ENCODE measurements around the gene CELSR1. TPM values are rescaled to one million over a fixed set of nuclear protein-coding genes. Genes with fewer than 3 reads are reported as not detected.
A peak's percentile ranks its signal among the peaks of the same experiment; 100 is the strongest.

CELSR1 gene
- total RNA-seq, 1 donor from 2014 or later: 8.9 TPM

DNA sequence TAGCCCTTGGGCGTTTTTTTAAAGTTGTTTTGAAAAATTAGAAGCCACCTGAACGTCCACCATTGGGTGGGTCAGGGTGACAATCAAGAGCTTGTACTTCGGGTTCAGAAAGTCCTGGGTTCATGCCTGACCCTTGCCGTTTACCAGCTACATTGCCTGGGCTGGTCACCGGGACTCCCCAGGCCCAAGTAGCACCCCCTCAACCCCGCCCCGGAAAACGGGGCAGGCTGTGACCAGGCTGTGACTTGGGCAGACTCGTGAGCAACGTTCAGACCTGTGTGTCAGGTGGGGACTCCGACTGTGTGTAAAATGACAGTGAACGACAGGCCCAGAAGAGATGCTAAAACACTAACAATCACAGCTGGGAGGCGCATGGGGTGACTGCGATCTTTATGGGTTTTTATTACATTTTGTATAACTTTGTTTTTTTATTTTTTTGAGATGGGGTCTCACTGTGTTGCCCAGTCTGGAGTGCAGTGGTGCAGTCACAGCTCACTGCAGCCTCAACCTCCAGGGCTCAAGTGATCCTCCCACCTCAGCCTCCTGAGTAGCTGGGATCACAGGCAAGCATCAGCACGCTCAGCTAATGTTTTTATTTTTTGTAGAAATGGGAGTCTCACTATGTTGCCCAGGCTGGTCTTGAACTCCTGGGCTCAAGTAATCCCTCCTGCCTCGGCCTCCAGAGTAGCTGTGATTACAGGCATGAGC is 145.1 kb downstream of the CELSR1 start:
- no peaks in the 10 kb centered on the region for H3K9me3 ChIP-seq (replicated peaks)
- peaks cover 9% of the 10 kb centered on the region for H3K4me1 ChIP-seq
- no peaks in the 10 kb centered on the region for H3K36me3 ChIP-seq
- intact Hi-C loops (cut with micrococcal nuclease): no loop called here
- H3K27me3 ChIP-seq (ENCODE audit: low read depth): no peaks in the 10 kb centered on the region
- H3K27ac ChIP-seq (replicated peaks): no peak overlapping the region
- no peak for TF ChIP-seq CTCF (IDR thresholded peaks at IDR 0.05; ENCODE audit: borderline replicate concordance)
- no peak overlapping the region for H3K4me3 ChIP-seq
- no peak for DNase-seq

- Histone ChIP-seq H3K27ac (replicated peaks) (no peak overlapping the region), H3K9me3 (replicated peaks) (no peaks in the 10 kb centered on the region), H3K27me3 (ENCODE audit: low read depth) (no peaks in the 10 kb centered on the region), H3K4me1 (peaks cover 9% of the 10 kb centered on the region), H3K4me3 (no peak overlapping the region), H3K36me3 (no peaks in the 10 kb centered on the region)
- TF ChIP-seq CTCF (IDR thresholded peaks at IDR 0.05; ENCODE audit: borderline replicate concordance): no peak
- no peak for DNase-seq
- intact Hi-C loops (cut with micrococcal nuclease): no loop called here
Measured at GRCh38 chr22:46391486-46392136, 145.8 kb downstream of the CELSR1 start.

- peak; percentile 61 for DNase-seq
- intact Hi-C loops (cut with micrococcal nuclease): no loop called here
Measured at GRCh38 chr22:46390652-46391301, 146.6 kb downstream of the CELSR1 start.

DNA sequence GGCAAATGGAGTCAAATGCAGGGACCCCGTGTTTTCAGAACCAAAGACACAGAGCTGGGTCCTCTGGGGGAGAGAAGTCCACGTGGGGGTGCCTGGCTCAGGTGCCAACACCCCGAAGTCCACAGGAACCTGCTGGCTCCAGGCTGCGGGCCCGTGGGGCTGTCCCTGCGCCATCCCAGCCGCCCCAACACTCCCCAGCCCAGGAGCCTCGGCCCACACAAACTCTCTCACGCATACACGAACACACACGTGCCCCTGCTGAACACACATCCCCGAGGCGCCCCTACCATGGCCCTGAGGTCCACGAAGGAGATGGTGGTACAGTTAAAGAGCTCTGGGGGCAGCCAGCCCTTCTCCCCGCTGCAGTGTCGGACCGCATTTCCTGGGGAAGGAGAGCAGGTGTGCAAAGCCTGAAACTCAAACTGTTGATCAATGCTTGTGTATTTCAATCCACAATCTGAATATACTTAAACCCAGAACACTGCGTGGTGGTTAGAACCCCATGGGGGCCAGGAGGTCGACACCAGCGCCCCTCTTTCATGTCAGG is 147.2 kb downstream of the CELSR1 start:
- Histone ChIP-seq H3K36me3 (no peaks in the 10 kb centered on the region), H3K4me1 (peaks cover 9% of the 10 kb centered on the region), H3K4me3 (peak overlapping the region; percentile 1), H3K9me3 (replicated peaks) (no peaks in the 10 kb centered on the region), H3K27me3 (ENCODE audit: low read depth) (no peaks in the 10 kb centered on the region), H3K27ac (replicated peaks) (no peak overlapping the region)
- TF ChIP-seq CTCF (IDR thresholded peaks at IDR 0.05; ENCODE audit: borderline replicate concordance): no peak
- intact Hi-C loops (cut with micrococcal nuclease): no loop called here
- no peak for DNase-seq

More at GRCh38 chr22:46390652-46391301, 146.6 kb downstream of the CELSR1 start:
- peak; percentile 50 for TF ChIP-seq CTCF (IDR thresholded peaks at IDR 0.05; ENCODE audit: borderline replicate concordance)
- Histone ChIP-seq H3K9me3 (replicated peaks) (no peaks in the 10 kb centered on the region), H3K4me3 (peak overlapping the region; percentile 1), H3K4me1 (peaks cover 9% of the 10 kb centered on the region), H3K27ac (replicated peaks) (no peak overlapping the region), H3K36me3 (no peaks in the 10 kb centered on the region), H3K27me3 (ENCODE audit: low read depth) (no peaks in the 10 kb centered on the region)

GRCh38 chr22:46389081-46389480 is 148.3 kb downstream of the CELSR1 start:
- DNase-seq: no peak
- TF ChIP-seq CTCF (IDR thresholded peaks at IDR 0.05; ENCODE audit: borderline replicate concordance): no peak
- H3K36me3 ChIP-seq: no peaks in the 10 kb centered on the region
- H3K27me3 ChIP-seq (ENCODE audit: low read depth): no peaks in the 10 kb centered on the region
- no peaks in the 10 kb centered on the region for H3K9me3 ChIP-seq (replicated peaks)
- H3K4me1 ChIP-seq: peaks cover 9% of the 10 kb centered on the region
- no peak overlapping the region for H3K4me3 ChIP-seq
- intact Hi-C loops (cut with micrococcal nuclease): no loop called here
- no peak overlapping the region for H3K27ac ChIP-seq (replicated peaks)
